HCT116 (cell line): Measurements from ENCODE around the gene PTRHD1. TPM values are rescaled to one million over a fixed set of nuclear protein-coding genes. Genes with fewer than 3 reads are reported as not detected.

Experiments
- ATAC-seq: fragments of 200-7000 bp; cut with Tn5 transposase; 2 replicates; pipeline ENCODE4 v1.9.1; 2020; ENCODE audit warnings: mild to moderate bottlenecking, moderate library complexity
- BruUV-seq: library from RNA; stranded (reverse); fragments of 400-500 nt; replicated peaks from 2 replicates; lab custom pipeline; 2021; lab: Mats Ljungman, UMichigan
- CTCF ChIA-PET: fragments of 300-600 bp; sonication (Branson Sonifier 250); formaldehyde crosslinking; loops from one replicate; lab custom pipeline; 2021; ENCODE audit warnings: antibody characterized with exemption; lab: Charles Lee
- POLR2A ChIA-PET: fragments of 300-600, 350-600 bp; sonication (Branson Sonifier 250); formaldehyde crosslinking; loops from one replicate; lab custom pipeline; 2021; ENCODE audit warnings: antibody characterized with exemption; lab: Charles Lee
- RAD21 ChIA-PET, 2 experiments: fragments of 300-600 bp; sonication (Branson Sonifier 250); formaldehyde crosslinking; loops; one replicate each; lab custom pipeline; 2023; ENCODE audit warnings: low total read pairs in 2 of 2; ENCODE audit not compliant: uncharacterized antibody in 2 of 2, unreplicated experiment in 2 of 2, low non-redundant PET in 1 of 2; lab: Charles Lee
- DNase-seq: peaks from one replicate; pipeline ENCODE4 v3.0.0-alpha.2; 2010; ENCODE audit warnings: low read depth, low spot score
- H2AFZ ChIP-seq: fragments of 200-600 bp; shearing (Covaris generic), sonication (generic); 2 replicates; pipeline ENCODE4 v1.6.1; 2017; ENCODE audit warnings: low read depth, mixed run types, mixed read lengths, antibody characterized with exemption, low read length; ENCODE audit not compliant: poor library complexity, severe bottlenecking
- H3K27ac ChIP-seq: 2 replicates; pipeline ENCODE4 v1.5.1; 2012; ENCODE audit warnings: low read depth, low read length
- H3K27me3 ChIP-seq: fragments of 200-600 bp; sonication (generic); 2 replicates; pipeline ENCODE4 v1.6.1; 2016; ENCODE audit warnings: mixed run types, low read length, mixed read lengths; ENCODE audit not compliant: insufficient read depth
- H3K36me3 ChIP-seq, 2 experiments: fragments of 200-500 bp in 1 of 2; fragments of 200-600 bp in 1 of 2; sonication (Bioruptor generic) in 1 of 2; sonication (generic) in 1 of 2; 2 replicates each; pipeline versions ENCODE4 v1.5.1 to v1.6.1; 2014 to 2016; ENCODE audit warnings: low read length in 2 of 2, inconsistent platforms in 1 of 2, mixed read lengths in 1 of 2, mixed run types in 1 of 2; ENCODE audit not compliant: insufficient read depth in 2 of 2, control insufficient read depth in 1 of 2
- H3K4me1 ChIP-seq, 2 experiments: fragments of 200-600 bp in 1 of 2; sonication (generic) in 1 of 2; 2 replicates each; pipeline versions ENCODE4 v1.5.1 to v1.6.1; 2012 to 2017; ENCODE audit warnings: low read length in 2 of 2, inconsistent platforms in 1 of 2, mild to moderate bottlenecking in 1 of 2, mixed read lengths in 1 of 2, mixed run types in 1 of 2, moderate library complexity in 1 of 2; ENCODE audit not compliant: insufficient read depth in 2 of 2, control insufficient read depth in 1 of 2
- H3K4me2 ChIP-seq: fragments of 200-600 bp; sonication (generic); 2 replicates; pipeline ENCODE4 v1.6.1; 2017; ENCODE audit warnings: mixed run types, low read length, mixed read lengths
- H3K4me3 ChIP-seq, 2 experiments: fragments of 200-600 bp in 1 of 2; sonication (generic) in 1 of 2; replicated peaks in 1 of 2; 2 replicates each; pipeline ENCODE4 v1.5.1; 2011 to 2016; ENCODE audit warnings: low read length in 2 of 2, control low read depth in 1 of 2, low read depth in 1 of 2, mild to moderate bottlenecking in 1 of 2, mixed read lengths in 1 of 2, mixed run types in 1 of 2
- H3K79me2 ChIP-seq: fragments of 200-600 bp; sonication (generic); 2 replicates; pipeline ENCODE4 v1.6.1; 2017; ENCODE audit warnings: mild to moderate bottlenecking, mixed run types, low read length, moderate library complexity, mixed read lengths; ENCODE audit not compliant: insufficient read depth
- H3K9ac ChIP-seq: fragments of 200-600 bp; sonication (generic); 2 replicates; pipeline ENCODE4 v1.6.1; 2016; ENCODE audit warnings: low read length, mixed read lengths
- H3K9me2 ChIP-seq: fragments of 200-600 bp; sonication (generic), shearing (Covaris generic); 2 replicates; pipeline ENCODE4 v1.6.1; 2017; ENCODE audit warnings: mixed run types, mild to moderate bottlenecking, moderate library complexity; ENCODE audit not compliant: insufficient read depth
- H3K9me3 ChIP-seq, 2 experiments: fragments of 200-500 bp in 1 of 2; fragments of 200-600 bp in 1 of 2; sonication (Bioruptor generic) in 1 of 2; sonication (generic) in 1 of 2; 2 replicates each; pipeline ENCODE4 v1.6.1; 2014 to 2017; ENCODE audit warnings: low read length in 2 of 2, mixed read lengths in 2 of 2, inconsistent platforms in 1 of 2, low read depth in 1 of 2, mild to moderate bottlenecking in 1 of 2, mixed run types in 1 of 2, moderate library complexity in 1 of 2; ENCODE audit not compliant: control insufficient read depth in 1 of 2, insufficient read depth in 1 of 2
- H4K20me1 ChIP-seq: fragments of 200-600 bp; sonication (generic), shearing (Covaris generic); 2 replicates; pipeline ENCODE4 v1.6.1; 2017; ENCODE audit warnings: mixed run types, mild to moderate bottlenecking, moderate library complexity; ENCODE audit not compliant: insufficient read depth
- ATF3 ChIP-seq: IDR thresholded peaks from 2 replicates; pipeline ENCODE4 v1.6.1; 2012
- CBX3 ChIP-seq: IDR thresholded peaks from 2 replicates; pipeline ENCODE4 v1.6.1; 2012; ENCODE audit warnings: low read depth
- CEBPB ChIP-seq: IDR thresholded peaks from 2 replicates; pipeline ENCODE4 v1.6.1; 2012; ENCODE audit warnings: low read depth
- ELF1 ChIP-seq: IDR thresholded peaks from 2 replicates; pipeline ENCODE4 v1.6.1; 2012; ENCODE audit warnings: low read depth, borderline replicate concordance
- EZH2 ChIP-seq: fragments of 200-600 bp; sonication (generic); IDR thresholded peaks from 2 replicates; pipeline ENCODE4 v1.6.1; 2017; ENCODE audit warnings: antibody characterized with exemption, mixed run types
- EZH2phosphoT487 ChIP-seq: fragments of 200-600 bp; IDR thresholded peaks from 2 replicates; pipeline ENCODE4 v1.6.1; 2018; ENCODE audit warnings: antibody characterized with exemption, borderline replicate concordance
- FOSL1 ChIP-seq: IDR thresholded peaks from 2 replicates; pipeline ENCODE4 v1.6.1; 2012; ENCODE audit warnings: low read depth
- JUND ChIP-seq: IDR thresholded peaks from 2 replicates; pipeline ENCODE4 v1.6.1; 2012
- POLR2A ChIP-seq: IDR thresholded peaks from 2 replicates; pipeline ENCODE4 v1.7.0; 2011; ENCODE audit warnings: borderline replicate concordance; ENCODE audit not compliant: insufficient read depth, insufficient read length; ENCODE audit errors: extremely low read depth
- POLR2AphosphoS5 ChIP-seq: IDR thresholded peaks from 2 replicates; pipeline ENCODE4 v1.6.1; 2011; ENCODE audit warnings: mild to moderate bottlenecking, low read depth, low read length, moderate library complexity
- RAD21 ChIP-seq: IDR thresholded peaks from 2 replicates; pipeline ENCODE4 v1.6.1; 2012; ENCODE audit warnings: low read depth, mild to moderate bottlenecking
- SIN3A ChIP-seq: IDR thresholded peaks from 2 replicates; pipeline ENCODE4 v1.6.1; 2012; ENCODE audit warnings: low read depth
- ZBTB33 ChIP-seq: IDR thresholded peaks from 2 replicates; pipeline ENCODE4 v1.6.1; 2011; ENCODE audit warnings: mild to moderate bottlenecking, low read length, moderate library complexity; ENCODE audit not compliant: insufficient replicate concordance; ENCODE audit errors: extremely low read depth
- ZFX ChIP-seq: fragments of 450-650 bp; IDR thresholded peaks from 2 replicates; pipeline ENCODE4 v1.6.1; 2017
- ZNF274 ChIP-seq: fragments of 200-500 bp; sonication (Bioruptor generic); IDR thresholded peaks from 2 replicates; pipeline ENCODE4 v1.6.1; 2014; ENCODE audit warnings: mild to moderate bottlenecking, low read depth, low read length, inconsistent platforms
- intact Hi-C: fragments of 100-400 bp; cut with micrococcal nuclease; formaldehyde crosslinking; loops from 2 replicates; pipeline ENCODE4 v1.10.0; 2022
- total RNA-seq: library from RNA; stranded (reverse); gene quantifications from one replicate; pipeline ENCODE4 v1.2.1, GENCODE V29; 2021; ENCODE audit not compliant: unreplicated experiment
- TF ChIP-seq, protein P1 (sequence below): IDR thresholded peaks from 2 replicates; pipeline ENCODE4 v1.6.1; 2012; ENCODE audit warnings: low read depth
- TF ChIP-seq, protein P2 (sequence below): IDR thresholded peaks from 2 replicates; pipeline ENCODE4 v1.6.1; 2012
- TF ChIP-seq, protein P3 (sequence below), 3 experiments: fragments of 200-600 bp in 1 of 3; sonication (generic) in 1 of 3; IDR thresholded peaks in 2 of 3; conservative IDR thresholded peaks in 1 of 3; 2 replicates each; pipeline ENCODE4 v1.5.1; 2012 to 2017; ENCODE audit warnings: low read depth in 2 of 3, low read length in 2 of 3, antibody characterized with exemption in 1 of 3, borderline replicate concordance in 1 of 3, control low read depth in 1 of 3, mild to moderate bottlenecking in 1 of 3, mixed read lengths in 1 of 3, mixed run types in 1 of 3, moderate library complexity in 1 of 3; ENCODE audit not compliant: insufficient read depth in 1 of 3

Gene PTRHD1
- total RNA-seq, 1 experiment from 2014 or later: 24.3 TPM

DNA sequence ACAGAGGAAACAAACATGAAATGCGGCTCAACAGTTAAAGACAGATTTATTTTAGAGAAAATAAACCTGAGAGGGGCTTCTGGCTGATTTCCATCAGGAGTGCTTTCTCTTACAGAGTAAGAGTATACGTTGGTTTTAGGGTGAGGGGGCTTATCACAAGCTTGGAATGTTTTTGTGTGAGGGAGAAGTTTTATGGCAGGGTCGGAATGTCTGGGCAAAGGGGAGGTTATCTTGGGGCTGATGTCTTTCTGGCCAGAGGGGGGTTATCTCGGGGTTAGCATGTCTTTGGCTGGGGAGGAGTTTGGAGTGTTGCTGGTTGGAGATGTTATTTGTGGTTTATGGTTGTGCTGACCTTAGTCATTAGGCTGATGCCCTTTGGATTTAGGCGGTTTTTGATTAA, 22.1 kb downstream of the PTRHD1 start:
- Histone ChIP-seq H3K4me2 (no peak overlapping the region), H3K9me3 (no peaks in the 10 kb centered on the region), H3K27me3 (no peaks in the 10 kb centered on the region), H3K27ac (no peak overlapping the region), H3K4me1 (peaks cover 6 to 20% of the 10 kb centered on the region in 2 experiments; a peak in 3 of 4 replicates), H4K20me1 (no peaks in the 10 kb centered on the region), H3K9me2 (no peaks in the 10 kb centered on the region), H3K9ac (no peak overlapping the region), H3K79me2 (no peaks in the 10 kb centered on the region), H2AFZ (no peak overlapping the region), H3K4me3 (no peak overlapping the region), H3K36me3 (no peaks in the 10 kb centered on the region)
- DNase-seq (no peak), ATAC-seq (no peak)
- no peak for TF ChIP-seq EZH2phosphoT487
- no peak for TF ChIP-seq ZFX
- TF ChIP-seq ZBTB33: no peak
- no peak for TF ChIP-seq CBX3
- TF ChIP-seq, protein P1, sequence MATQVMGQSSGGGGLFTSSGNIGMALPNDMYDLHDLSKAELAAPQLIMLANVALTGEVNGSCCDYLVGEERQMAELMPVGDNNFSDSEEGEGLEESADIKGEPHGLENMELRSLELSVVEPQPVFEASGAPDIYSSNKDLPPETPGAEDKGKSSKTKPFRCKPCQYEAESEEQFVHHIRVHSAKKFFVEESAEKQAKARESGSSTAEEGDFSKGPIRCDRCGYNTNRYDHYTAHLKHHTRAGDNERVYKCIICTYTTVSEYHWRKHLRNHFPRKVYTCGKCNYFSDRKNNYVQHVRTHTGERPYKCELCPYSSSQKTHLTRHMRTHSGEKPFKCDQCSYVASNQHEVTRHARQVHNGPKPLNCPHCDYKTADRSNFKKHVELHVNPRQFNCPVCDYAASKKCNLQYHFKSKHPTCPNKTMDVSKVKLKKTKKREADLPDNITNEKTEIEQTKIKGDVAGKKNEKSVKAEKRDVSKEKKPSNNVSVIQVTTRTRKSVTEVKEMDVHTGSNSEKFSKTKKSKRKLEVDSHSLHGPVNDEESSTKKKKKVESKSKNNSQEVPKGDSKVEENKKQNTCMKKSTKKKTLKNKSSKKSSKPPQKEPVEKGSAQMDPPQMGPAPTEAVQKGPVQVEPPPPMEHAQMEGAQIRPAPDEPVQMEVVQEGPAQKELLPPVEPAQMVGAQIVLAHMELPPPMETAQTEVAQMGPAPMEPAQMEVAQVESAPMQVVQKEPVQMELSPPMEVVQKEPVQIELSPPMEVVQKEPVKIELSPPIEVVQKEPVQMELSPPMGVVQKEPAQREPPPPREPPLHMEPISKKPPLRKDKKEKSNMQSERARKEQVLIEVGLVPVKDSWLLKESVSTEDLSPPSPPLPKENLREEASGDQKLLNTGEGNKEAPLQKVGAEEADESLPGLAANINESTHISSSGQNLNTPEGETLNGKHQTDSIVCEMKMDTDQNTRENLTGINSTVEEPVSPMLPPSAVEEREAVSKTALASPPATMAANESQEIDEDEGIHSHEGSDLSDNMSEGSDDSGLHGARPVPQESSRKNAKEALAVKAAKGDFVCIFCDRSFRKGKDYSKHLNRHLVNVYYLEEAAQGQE: no peak
- no peak for TF ChIP-seq POLR2A
- TF ChIP-seq POLR2AphosphoS5: no peak
- no peak for TF ChIP-seq JUND
- TF ChIP-seq CEBPB: no peak
- TF ChIP-seq ZNF274: no peak
- TF ChIP-seq, protein P2, sequence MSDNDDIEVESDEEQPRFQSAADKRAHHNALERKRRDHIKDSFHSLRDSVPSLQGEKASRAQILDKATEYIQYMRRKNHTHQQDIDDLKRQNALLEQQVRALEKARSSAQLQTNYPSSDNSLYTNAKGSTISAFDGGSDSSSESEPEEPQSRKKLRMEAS: no peak
- TF ChIP-seq EZH2: no peak
- TF ChIP-seq RAD21: no peak
- no peak for TF ChIP-seq ELF1
- TF ChIP-seq, protein P3, sequence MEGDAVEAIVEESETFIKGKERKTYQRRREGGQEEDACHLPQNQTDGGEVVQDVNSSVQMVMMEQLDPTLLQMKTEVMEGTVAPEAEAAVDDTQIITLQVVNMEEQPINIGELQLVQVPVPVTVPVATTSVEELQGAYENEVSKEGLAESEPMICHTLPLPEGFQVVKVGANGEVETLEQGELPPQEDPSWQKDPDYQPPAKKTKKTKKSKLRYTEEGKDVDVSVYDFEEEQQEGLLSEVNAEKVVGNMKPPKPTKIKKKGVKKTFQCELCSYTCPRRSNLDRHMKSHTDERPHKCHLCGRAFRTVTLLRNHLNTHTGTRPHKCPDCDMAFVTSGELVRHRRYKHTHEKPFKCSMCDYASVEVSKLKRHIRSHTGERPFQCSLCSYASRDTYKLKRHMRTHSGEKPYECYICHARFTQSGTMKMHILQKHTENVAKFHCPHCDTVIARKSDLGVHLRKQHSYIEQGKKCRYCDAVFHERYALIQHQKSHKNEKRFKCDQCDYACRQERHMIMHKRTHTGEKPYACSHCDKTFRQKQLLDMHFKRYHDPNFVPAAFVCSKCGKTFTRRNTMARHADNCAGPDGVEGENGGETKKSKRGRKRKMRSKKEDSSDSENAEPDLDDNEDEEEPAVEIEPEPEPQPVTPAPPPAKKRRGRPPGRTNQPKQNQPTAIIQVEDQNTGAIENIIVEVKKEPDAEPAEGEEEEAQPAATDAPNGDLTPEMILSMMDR (IDR thresholded peaks at IDR 0.05 in 2 of 3, conservative IDR thresholded peaks at IDR 0.05 in 1 of 3; ENCODE audit: borderline replicate concordance in 1 of 3, insufficient read depth in 1 of 3, low read depth in 2 of 3, low read length in 2 of 3): no peak
- TF ChIP-seq SIN3A: no peak
- no peak for TF ChIP-seq ATF3
- TF ChIP-seq FOSL1: no peak
- no TSS peak for BruUV-seq
- CTCF ChIA-PET: no interaction called here
- intact Hi-C loops: no loop called here
- RAD21 ChIA-PET: no interaction called here
- POLR2A ChIA-PET: no interaction called here
